Loucy (cell line): ENCODE data around the gene MAPKAP1.

Source experiments
- CTCF ChIP-seq: fragments of 200-600 bp; sonication (generic); conservative IDR thresholded peaks from 2 replicates; pipeline ENCODE4 v1.5.1; 2014; ENCODE audit warnings: mild to moderate bottlenecking, antibody characterized with exemption, low read length
- EZH2phosphoT487 ChIP-seq: fragments of 200-600 bp; IDR thresholded peaks from 2 replicates; pipeline ENCODE4 v1.6.1; 2018; ENCODE audit warnings: antibody characterized with exemption, mild to moderate bottlenecking, moderate library complexity, borderline replicate concordance

- TF ChIP-seq CTCF (no peak), EZH2phosphoT487 (no peak)
Measured at GRCh38 chr9:125407432-125407973, 299.5 kb downstream of the MAPKAP1 start.
